ENCODE results near the gene TMEM121.

TMEM121 gene

DNA sequence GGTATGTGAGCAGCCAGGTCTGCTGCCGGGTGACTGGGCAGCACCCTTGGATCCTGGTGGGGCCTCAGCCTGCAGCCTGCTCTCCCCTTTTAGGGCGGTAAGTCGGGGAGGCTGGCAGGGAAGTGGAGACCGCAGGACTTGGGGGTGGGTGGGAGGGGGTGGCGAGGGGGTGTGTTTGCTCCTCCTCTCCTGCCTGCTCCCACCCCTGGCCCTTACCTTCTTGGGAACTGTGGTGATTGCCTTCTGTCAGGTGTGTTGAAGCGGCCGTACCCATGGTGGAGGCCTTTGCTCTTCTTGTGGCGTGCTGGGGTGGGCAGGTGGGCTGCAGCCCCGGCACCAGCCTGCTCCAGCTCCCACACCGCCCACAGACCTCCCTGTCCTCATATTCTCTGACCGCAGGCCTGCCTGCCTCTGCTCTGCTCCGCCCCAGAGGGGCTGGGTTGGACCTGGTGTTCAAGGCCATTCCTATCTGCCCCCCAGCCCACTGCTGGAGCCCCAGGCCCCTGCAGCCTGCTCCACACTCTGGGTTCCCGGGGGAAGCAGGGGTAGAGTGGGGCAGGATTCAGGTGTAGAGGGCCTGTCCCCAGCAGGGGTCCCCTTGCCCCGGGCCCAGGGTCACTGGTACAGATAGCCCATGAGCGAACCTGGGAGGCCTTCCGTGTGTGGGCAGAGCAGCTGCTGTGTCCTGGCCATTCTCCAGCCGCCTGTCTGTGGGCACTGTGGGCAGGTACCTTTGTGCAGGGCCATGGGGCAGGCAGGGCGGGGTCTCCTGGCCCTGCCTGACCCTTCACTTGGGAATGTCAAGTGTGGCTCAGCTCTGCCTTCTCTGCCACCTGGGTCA is 30.2 kb upstream of the TMEM121 start:
- DNase-seq (ENCODE audit: low read depth, low spot score): no peak
- no peak overlapping the region for H3K4me3 ChIP-seq (ENCODE audit: low read length)

GRCh38 chr14:105496831-105497591 is 29.4 kb upstream of the TMEM121 start:
- H3K4me3 ChIP-seq (ENCODE audit: low read length): no peak overlapping the region
- no peak for DNase-seq (ENCODE audit: low read depth, low spot score)

- no peak for DNase-seq (ENCODE audit: low read depth, low spot score)
- H3K4me3 ChIP-seq (ENCODE audit: low read length): no peak overlapping the region
Measured at GRCh38 chr14:105497671-105498429, 28.5 kb upstream of the TMEM121 start.

GRCh38 chr14:105498430-105499255 is 27.7 kb upstream of the TMEM121 start:
- DNase-seq (ENCODE audit: low read depth, low spot score): no peak
- no peak overlapping the region for H3K4me3 ChIP-seq (ENCODE audit: low read length)

DNA sequence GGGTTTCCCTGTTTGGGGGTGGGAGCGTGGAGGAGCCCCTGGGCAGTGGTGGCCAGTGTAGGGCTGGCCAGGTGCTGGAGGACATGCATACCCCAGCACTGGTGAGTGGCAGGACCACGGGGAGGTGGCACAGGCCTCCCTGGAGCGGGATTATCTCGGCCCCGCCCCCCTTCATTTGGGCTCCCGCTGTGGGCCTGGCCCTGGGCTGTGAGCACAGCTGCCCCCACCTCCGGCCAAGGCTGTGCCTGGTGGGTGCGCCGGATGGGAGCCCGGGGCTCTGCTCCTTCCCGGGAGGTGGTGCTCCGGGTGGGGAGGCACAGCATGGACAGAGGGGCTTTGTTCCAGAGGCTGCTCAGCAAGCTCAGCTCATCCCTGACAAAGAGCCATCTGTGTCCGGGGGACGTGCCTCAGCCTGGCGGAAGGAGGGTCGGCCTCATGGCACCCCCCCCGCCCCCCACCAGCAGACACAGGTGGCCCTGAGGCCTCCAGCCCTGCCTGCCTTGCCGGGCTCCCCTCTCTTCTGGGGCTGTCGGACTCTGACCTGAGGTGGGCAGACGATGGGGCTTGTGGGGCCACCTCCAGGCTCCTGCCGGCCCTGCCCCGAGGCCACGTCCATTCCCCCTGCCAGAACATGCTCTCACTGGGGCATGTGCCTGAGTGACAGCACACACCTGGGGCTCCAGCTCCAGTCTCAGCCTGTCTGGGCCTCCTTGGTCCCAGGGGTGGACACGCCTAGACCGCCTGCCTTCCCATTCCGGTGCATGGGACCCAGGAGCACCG is 26.9 kb upstream of the TMEM121 start:
- H3K4me3 ChIP-seq (ENCODE audit: low read length): no peak overlapping the region
- no peak for DNase-seq (ENCODE audit: low read depth, low spot score)

GRCh38 chr14:105500036-105500725 is 26.2 kb upstream of the TMEM121 start:
- DNase-seq (ENCODE audit: low read depth, low spot score): no peak
- H3K4me3 ChIP-seq (ENCODE audit: low read length): no peak overlapping the region

DNA sequence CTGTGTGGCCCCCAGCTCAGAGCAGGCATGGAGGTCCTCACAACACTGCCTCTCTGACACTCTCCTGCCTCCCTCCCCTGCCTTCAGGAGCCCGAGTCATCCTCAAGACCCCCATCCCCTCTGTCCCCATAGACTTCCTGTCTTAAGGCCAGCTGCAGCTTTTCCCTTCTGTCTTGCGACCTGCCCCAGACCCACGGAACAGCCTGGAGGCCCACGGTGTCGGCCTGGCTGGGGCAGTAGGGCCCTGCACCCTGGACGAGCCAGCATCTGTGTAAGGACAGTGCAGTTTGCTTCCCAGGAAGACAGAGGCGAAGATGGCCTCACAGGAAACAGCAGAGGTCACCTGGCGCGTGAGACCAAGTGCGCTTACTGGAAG is 25.7 kb upstream of the TMEM121 start:
- no peak for DNase-seq (ENCODE audit: low read depth, low spot score)
- H3K4me3 ChIP-seq (ENCODE audit: low read length): no peak overlapping the region

DNA sequence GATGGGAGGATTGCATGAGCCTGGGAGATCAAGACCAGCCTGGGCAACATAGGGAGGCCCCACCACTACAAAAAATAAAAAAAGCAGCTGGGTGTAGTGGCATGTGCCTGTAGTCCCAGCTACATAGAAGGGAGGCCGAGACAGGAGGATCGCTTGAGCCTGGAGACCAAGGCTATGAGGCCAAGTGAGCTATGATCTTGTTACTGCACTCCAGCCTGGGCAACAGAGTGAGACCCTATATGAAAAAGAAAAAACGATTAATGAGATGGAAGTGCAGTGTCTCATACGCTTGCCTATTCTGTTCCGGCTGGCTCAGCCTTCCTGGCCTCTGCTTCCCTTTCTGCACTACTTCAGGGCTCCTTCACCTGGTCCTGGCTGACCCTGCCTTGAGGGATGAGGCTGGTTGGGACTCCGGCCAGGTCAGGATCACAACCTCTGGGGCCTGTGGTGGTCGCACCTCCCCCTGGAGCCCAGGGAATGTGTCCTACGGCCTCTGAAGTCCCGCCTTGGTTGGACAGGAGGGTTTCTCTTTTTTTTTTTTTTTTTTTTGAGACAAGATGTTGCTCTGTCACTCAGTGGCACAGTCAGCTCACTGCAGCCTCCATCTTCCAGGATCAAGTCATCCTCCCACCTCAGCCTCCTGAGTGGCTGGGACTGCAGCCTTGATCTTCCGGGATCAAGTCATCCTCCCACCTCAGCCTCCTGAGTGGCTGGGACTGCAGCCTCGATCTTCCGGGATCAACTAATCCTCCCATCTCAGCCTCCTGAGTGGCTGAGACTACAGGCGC is 24.7 kb upstream of the TMEM121 start:
- DNase-seq (ENCODE audit: low read depth, low spot score): no peak
- no peak overlapping the region for H3K4me3 ChIP-seq (ENCODE audit: low read length)

DNA sequence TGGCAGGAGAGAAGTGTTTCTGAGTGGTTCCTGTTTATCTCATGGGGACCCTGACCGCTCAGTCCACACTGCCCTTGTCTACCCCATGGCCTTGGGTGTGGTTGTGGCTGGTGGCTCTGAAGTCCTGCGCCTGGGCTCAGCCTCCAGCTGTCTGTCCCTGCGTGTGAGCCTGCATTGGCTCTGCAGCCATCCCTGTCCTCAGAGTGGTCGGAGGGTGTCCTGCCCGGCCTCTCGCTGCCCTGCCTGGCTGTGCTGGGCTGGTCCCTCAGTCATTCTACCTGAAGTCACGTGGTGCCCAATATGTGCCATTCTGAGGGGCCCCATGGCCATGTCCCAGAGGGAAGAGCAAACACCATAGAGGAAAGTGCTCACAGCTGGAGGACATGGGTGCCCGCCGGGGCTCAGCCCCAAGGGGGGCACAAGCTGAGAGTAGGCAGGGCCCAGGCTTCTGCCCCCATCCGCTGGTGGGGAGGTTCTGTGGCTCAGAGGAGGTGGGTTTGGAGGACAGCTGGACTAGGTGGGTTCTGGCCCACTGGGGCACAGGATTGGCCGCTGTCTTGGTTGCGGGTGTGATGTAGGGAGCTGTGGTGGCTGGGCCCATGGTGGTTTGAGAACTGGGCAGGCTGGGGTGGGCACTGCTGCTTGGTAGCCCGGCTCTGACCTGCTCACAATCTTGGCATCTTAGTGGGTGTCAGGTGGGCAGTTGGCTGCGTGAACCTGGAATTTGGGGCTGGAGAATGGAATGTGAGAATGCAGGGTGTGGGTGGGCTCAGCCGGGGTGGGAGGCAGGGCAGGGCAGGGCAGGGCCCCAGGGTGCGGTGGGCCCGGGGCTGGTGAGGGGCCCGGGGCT is 23.7 kb upstream of the TMEM121 start:
- DNase-seq (ENCODE audit: low read depth, low spot score): no peak
- no peak overlapping the region for H3K4me3 ChIP-seq (ENCODE audit: low read length)

DNA sequence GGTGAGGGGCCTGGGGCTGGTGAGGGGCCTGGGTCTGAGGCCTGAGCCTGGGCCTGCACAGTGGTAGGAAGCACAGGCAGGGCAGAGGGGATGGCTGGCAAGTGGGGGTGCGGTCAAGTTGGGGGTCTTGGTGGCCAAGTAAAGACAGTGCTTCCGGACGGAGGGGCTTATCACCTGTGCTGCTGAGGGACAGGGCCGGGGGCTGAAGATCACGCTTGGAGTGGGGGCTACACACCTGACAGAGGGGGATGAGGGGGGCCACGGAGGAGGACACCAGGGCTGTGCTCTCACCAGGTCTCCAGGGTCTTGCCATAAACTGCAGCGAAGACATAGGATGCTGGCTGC is 23.1 kb upstream of the TMEM121 start:
- H3K4me3 ChIP-seq (ENCODE audit: low read length): no peak overlapping the region
- no peak for DNase-seq (ENCODE audit: low read depth, low spot score)

DNA sequence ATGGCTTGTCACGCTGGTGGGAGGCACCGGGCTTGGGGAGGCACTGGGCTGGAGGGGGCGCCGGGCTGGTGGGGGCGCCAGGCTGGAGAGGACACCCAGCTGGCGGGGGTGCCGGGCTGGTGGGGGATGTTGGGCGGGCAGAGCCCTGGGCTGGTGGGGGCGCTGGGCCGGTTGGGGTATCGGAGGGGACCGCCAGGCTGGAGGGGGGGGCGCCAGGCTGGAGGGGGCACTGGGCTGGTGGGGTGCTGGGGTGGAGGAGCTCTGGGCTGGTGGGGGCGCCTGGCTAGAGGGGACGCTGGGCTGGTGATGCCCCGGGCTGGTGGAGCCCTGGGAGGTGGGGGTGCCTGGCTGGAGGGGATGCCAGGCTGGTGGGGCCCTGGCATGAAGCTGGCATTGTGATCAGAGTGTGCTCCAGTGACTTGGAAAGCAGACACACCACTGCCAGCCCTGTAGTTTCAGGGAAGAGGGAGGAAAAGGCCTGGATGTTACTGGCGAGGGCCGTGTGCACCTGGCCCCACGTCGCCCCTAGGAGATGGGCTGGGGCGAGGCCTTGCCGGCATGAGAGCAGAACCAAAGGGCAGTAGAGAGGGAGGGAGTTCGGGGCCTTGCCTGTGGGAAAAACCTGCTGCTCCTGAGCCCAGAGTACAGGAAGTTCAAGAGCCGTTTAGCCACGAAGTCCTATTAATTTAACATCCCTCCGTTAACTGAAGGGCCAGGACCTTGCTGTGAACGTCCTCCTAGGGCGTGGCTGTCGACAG is 22.3 kb upstream of the TMEM121 start:
- DNase-seq (ENCODE audit: low read depth, low spot score): no peak
- no peak overlapping the region for H3K4me3 ChIP-seq (ENCODE audit: low read length)

- no peak for DNase-seq (ENCODE audit: low read depth, low spot score)
- no peak overlapping the region for H3K4me3 ChIP-seq (ENCODE audit: low read length)
Measured at GRCh38 chr14:105505101-105505500, 21.3 kb upstream of the TMEM121 start.

GRCh38 chr14:105507247-105507646 is 19.1 kb upstream of the TMEM121 start:
- no peak for DNase-seq (ENCODE audit: low read depth, low spot score)
- H3K4me3 ChIP-seq (ENCODE audit: low read length): no peak overlapping the region

DNA sequence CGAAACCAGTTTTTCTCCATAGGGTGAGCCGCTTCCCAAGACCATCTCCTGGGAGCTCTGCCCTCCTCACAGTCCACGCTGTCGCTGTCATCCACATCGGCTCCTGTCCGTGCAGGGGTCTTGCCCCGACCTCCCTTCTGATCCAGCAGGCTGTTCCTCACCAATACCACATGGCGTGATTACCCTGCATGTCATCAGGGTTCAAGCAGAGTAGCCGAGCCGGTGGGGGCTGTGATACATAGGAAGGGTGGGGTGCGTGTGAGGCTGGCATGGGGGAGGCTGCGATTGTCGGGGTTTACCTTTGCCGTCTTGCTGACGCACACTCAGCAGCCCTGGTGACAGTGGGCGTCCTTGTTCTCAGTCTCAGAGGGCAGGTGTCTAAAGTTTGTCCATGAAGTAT is 18.3 kb upstream of the TMEM121 start:
- no peak for DNase-seq (ENCODE audit: low read depth, low spot score)
- H3K4me3 ChIP-seq (ENCODE audit: low read length): no peak overlapping the region

DNA sequence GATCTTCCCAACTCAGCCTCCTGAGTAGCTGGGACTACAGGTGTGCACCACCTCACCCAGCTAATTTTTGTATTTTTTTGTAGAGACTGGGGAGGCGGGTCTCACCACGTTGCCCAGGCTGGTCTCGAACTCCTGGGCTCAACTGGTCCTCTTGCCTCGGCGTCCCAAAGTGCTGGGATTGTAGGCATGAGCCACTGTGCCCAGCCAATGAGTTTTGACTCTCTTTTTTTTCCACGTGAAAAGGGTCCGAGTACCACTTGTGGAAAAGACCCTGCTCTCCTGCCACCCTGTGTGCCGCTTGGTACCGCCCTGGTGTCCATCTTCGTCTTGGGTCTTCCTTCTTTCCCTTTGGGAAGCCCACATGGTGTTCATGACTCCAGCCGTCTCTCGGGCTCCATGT is 17.8 kb upstream of the TMEM121 start:
- no peak overlapping the region for H3K4me3 ChIP-seq (ENCODE audit: low read length)
- no peak for DNase-seq (ENCODE audit: low read depth, low spot score)

DNA sequence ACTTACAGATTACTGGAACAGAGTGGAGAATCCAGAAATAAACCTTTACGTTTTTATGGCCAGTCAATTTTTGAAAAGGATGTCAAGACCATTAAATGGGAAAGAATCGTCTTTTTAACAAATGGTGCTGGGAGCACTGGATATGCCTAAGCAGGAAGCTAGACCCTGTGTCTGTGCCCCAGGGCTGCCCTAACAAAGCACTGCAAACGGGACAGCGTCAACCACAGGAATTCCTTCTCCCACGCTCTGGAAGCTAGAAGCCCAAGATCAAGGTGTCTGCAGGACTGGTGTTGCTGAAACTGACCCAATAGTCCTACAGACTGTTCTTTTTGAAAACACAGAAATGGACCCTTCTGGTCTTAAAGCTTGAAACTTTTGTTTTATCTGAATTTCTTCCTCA is 9.3 kb upstream of the TMEM121 start:
- no peak overlapping the region for H3K4me3 ChIP-seq (ENCODE audit: low read length)

More for the DNA sequence above, 9.3 kb upstream of the TMEM121 start:
- no peak for DNase-seq (ENCODE audit: low read depth, low spot score)

All from Jurkat, Clone E6-1 (cell line).